ENCODE measurements around the gene GABRD.

GABRD gene

DNA sequence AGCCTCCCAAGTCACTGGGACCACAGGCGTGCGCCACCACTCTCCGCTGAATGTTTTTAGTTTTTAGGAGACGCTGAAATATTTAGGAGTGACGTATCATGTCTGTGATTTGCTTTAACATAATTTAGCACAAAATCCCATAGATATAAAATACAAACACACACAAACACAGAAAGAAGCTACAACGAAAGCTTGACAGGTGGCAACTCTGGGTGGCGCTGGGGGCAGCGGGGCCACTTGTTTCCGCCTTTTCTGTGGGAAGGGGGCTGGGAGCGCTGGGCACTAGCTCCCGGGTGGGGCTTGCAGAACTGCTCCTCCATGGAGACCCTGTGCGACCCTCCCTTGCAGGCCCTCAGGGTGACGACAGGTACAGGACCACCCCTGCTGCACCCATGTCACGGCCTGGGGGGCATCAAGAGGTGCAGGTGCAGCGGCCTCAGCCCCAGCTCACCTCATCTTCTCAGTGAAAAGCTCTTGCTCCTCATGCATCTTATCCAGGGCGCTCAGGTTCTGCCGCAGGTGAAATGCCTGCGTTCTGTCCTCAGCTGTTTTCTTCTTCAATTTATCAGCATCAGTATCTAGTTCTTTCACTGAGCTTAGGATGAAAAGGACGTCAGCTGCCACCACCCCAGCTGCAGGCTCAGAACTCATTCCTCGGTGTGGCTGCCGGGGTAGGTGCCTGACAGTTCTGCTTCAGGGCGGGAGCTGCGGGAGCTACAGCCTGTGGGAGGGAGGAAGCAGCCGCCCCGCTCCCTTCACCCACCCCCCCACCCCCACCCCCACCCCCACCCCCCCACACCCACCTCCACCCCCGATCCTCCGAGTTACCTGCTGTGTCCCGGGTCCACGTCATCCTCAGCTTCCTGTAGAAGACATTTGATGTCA is 30.8 kb upstream of the GABRD start:
- no peak overlapping the region for H3K9ac ChIP-seq (ENCODE audit: low read depth, low read length)
- no peaks in the 10 kb centered on the region for H3K4me1 ChIP-seq (ENCODE audit: control insufficient read depth, insufficient read depth, low read length)
- no peak overlapping the region for H3K4me3 ChIP-seq (ENCODE audit: low read depth, low read length)
- no peaks in the 10 kb centered on the region for H3K9me3 ChIP-seq (ENCODE audit: control insufficient read depth, insufficient read depth, low read length)
- no peaks in the 10 kb centered on the region for H3K27me3 ChIP-seq (ENCODE audit: control insufficient read depth, insufficient read depth, low read length)
- no peaks in the 10 kb centered on the region for H3K36me3 ChIP-seq (ENCODE audit: control insufficient read depth, insufficient read depth, low read length)

- Histone ChIP-seq H3K4me3 (ENCODE audit: low read depth, low read length) (no peak overlapping the region), H3K9me3 (ENCODE audit: control insufficient read depth, insufficient read depth, low read length) (no peaks in the 10 kb centered on the region), H3K4me1 (ENCODE audit: control insufficient read depth, insufficient read depth, low read length) (no peaks in the 10 kb centered on the region), H3K36me3 (ENCODE audit: control insufficient read depth, insufficient read depth, low read length) (no peaks in the 10 kb centered on the region), H3K9ac (ENCODE audit: low read depth, low read length) (no peak overlapping the region), H3K27me3 (ENCODE audit: control insufficient read depth, insufficient read depth, low read length) (no peaks in the 10 kb centered on the region)
Measured at GRCh38 chr1:1989102-1989542, 30.0 kb upstream of the GABRD start.

DNA sequence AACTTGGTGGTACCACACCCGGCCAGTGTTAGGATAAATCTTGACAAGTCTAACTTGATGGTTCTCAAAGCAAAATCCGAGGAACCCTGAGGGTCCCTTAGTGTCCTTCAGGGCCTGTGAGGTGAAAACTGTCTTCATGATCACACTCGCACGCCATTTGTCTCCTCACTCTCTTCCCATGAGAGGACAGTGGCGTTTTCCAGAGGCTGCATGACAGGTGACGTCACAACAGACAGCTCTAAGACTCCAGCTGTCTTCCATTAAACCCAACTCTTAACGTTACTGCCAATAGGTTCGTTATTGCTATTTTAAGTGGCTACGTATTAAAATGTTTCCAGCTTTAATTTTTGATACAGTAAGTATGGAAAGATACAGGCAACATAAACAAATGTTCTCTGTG is 29.4 kb upstream of the GABRD start:
- H3K36me3 ChIP-seq (ENCODE audit: control insufficient read depth, insufficient read depth, low read length) = no peaks in the 10 kb centered on the region
- H3K4me1 ChIP-seq (ENCODE audit: control insufficient read depth, insufficient read depth, low read length) = no peaks in the 10 kb centered on the region
- no peaks in the 10 kb centered on the region for H3K27me3 ChIP-seq (ENCODE audit: control insufficient read depth, insufficient read depth, low read length)
- H3K9ac ChIP-seq (ENCODE audit: low read depth, low read length) = no peak overlapping the region
- H3K4me3 ChIP-seq (ENCODE audit: low read depth, low read length) = no peak overlapping the region
- H3K9me3 ChIP-seq (ENCODE audit: control insufficient read depth, insufficient read depth, low read length) = no peaks in the 10 kb centered on the region

DNA sequence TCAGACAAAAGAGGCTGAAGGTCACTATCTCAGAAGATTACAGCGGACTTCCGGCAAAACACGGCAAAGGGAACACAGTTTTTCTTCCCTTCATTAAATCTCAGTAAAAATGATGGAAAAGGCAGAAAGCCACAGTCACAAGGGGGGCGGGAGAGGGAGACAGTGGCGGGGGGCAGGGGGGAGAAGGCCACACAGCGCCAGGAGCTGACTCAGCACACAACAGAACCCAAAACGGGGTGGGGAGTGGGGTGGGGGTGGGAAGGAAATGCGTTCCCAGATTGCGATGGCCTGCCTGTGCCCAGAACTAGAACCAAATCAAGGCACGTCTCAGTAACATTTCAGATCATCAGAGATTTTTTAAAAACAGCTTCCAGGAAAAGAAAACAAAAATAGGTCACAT is 28.9 kb upstream of the GABRD start:
- no peaks in the 10 kb centered on the region for H3K27me3 ChIP-seq (ENCODE audit: control insufficient read depth, insufficient read depth, low read length)
- H3K4me1 ChIP-seq (ENCODE audit: control insufficient read depth, insufficient read depth, low read length) = no peaks in the 10 kb centered on the region

DNA sequence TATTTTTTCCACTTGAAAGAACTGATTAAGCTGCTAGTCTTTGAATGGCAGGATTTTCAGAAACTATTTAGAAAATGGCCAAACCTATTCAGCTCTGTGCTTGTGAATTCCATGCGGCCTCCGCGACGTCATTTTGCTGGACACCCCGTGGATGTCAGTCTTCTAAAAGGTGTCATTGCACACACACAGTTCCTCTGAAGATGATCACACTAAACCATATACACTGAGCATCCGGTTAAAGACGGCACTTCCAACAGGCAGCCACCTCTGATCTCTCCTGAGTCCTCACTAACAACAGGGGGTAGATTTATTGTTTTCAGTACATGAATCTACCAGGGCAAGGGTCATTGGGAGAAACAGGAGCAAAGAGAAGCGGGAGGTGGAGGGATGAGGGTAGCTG is 24.6 kb upstream of the GABRD start:
- no peaks in the 10 kb centered on the region for H3K9me3 ChIP-seq (ENCODE audit: control insufficient read depth, insufficient read depth, low read length)
- H3K27me3 ChIP-seq (ENCODE audit: control insufficient read depth, insufficient read depth, low read length) = no peaks in the 10 kb centered on the region
- H3K9ac ChIP-seq (ENCODE audit: low read depth, low read length) = no peak overlapping the region
- no peaks in the 10 kb centered on the region for H3K36me3 ChIP-seq (ENCODE audit: control insufficient read depth, insufficient read depth, low read length)
- H3K4me1 ChIP-seq (ENCODE audit: control insufficient read depth, insufficient read depth, low read length) = no peaks in the 10 kb centered on the region
- H3K4me3 ChIP-seq (ENCODE audit: low read depth, low read length) = no peak overlapping the region

More for the DNA sequence above, 28.9 kb upstream of the GABRD start:
- Histone ChIP-seq H3K9me3 (ENCODE audit: control insufficient read depth, insufficient read depth, low read length) (no peaks in the 10 kb centered on the region), H3K9ac (ENCODE audit: low read depth, low read length) (no peak overlapping the region), H3K4me3 (ENCODE audit: low read depth, low read length) (no peak overlapping the region), H3K36me3 (ENCODE audit: control insufficient read depth, insufficient read depth, low read length) (no peaks in the 10 kb centered on the region)

DNA sequence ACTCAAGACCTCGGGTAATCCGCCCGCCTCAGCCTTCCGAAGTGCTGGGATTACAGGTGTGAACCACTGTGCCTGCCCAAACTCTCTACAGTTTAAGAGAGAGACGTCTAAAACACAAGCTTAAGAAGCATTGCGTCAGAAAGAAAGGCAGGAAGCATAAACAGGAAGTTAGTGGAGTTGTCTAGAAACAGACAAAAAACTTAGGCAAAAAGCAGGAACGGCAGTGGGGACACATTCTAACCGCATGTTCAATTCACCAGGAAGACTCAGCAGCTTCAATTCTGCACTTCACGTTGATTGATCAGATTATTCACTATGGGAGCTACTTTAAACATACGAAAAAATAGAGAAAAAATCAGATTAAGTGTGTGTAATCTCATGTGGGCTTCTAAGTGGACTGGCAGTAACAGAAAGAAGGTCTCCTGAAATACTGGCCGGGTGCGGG is 22.9 kb upstream of the GABRD start:
- Histone ChIP-seq H3K4me3 (ENCODE audit: low read depth, low read length) (no peak overlapping the region), H3K36me3 (ENCODE audit: control insufficient read depth, insufficient read depth, low read length) (no peaks in the 10 kb centered on the region), H3K27me3 (ENCODE audit: control insufficient read depth, insufficient read depth, low read length) (no peaks in the 10 kb centered on the region), H3K4me1 (ENCODE audit: control insufficient read depth, insufficient read depth, low read length) (no peaks in the 10 kb centered on the region), H3K9ac (ENCODE audit: low read depth, low read length) (no peak overlapping the region), H3K9me3 (ENCODE audit: control insufficient read depth, insufficient read depth, low read length) (no peaks in the 10 kb centered on the region)

- no peak overlapping the region for H3K4me3 ChIP-seq (ENCODE audit: low read depth, low read length)
- H3K4me1 ChIP-seq (ENCODE audit: control insufficient read depth, insufficient read depth, low read length) = no peaks in the 10 kb centered on the region
- no peaks in the 10 kb centered on the region for H3K27me3 ChIP-seq (ENCODE audit: control insufficient read depth, insufficient read depth, low read length)
- H3K9ac ChIP-seq (ENCODE audit: low read depth, low read length) = no peak overlapping the region
- no peaks in the 10 kb centered on the region for H3K36me3 ChIP-seq (ENCODE audit: control insufficient read depth, insufficient read depth, low read length)
- no peaks in the 10 kb centered on the region for H3K9me3 ChIP-seq (ENCODE audit: control insufficient read depth, insufficient read depth, low read length)
Measured at GRCh38 chr1:1997576-1997975, 21.6 kb upstream of the GABRD start.

- H3K27me3 ChIP-seq (ENCODE audit: control insufficient read depth, insufficient read depth, low read length) = peaks cover 2% of the 10 kb centered on the region
- no peaks in the 10 kb centered on the region for H3K9me3 ChIP-seq (ENCODE audit: control insufficient read depth, insufficient read depth, low read length)
- H3K36me3 ChIP-seq (ENCODE audit: control insufficient read depth, insufficient read depth, low read length) = no peaks in the 10 kb centered on the region
- H3K4me1 ChIP-seq (ENCODE audit: control insufficient read depth, insufficient read depth, low read length) = no peaks in the 10 kb centered on the region
- no peak overlapping the region for H3K4me3 ChIP-seq (ENCODE audit: low read depth, low read length)
- no peak overlapping the region for H3K9ac ChIP-seq (ENCODE audit: low read depth, low read length)
Measured at GRCh38 chr1:2000432-2000831, 18.7 kb upstream of the GABRD start.

- H3K36me3 ChIP-seq (ENCODE audit: control insufficient read depth, insufficient read depth, low read length) = no peaks in the 10 kb centered on the region
- H3K27me3 ChIP-seq (ENCODE audit: control insufficient read depth, insufficient read depth, low read length) = peaks cover 2% of the 10 kb centered on the region
- no peak overlapping the region for H3K9ac ChIP-seq (ENCODE audit: low read depth, low read length)
- H3K4me1 ChIP-seq (ENCODE audit: control insufficient read depth, insufficient read depth, low read length) = no peaks in the 10 kb centered on the region
- H3K4me3 ChIP-seq (ENCODE audit: low read depth, low read length) = no peak overlapping the region
- H3K9me3 ChIP-seq (ENCODE audit: control insufficient read depth, insufficient read depth, low read length) = no peaks in the 10 kb centered on the region
Measured at GRCh38 chr1:2000850-2001249, 18.3 kb upstream of the GABRD start.

- H3K36me3 ChIP-seq (ENCODE audit: control insufficient read depth, insufficient read depth, low read length) = no peaks in the 10 kb centered on the region
- H3K9me3 ChIP-seq (ENCODE audit: control insufficient read depth, insufficient read depth, low read length) = no peaks in the 10 kb centered on the region
- H3K27me3 ChIP-seq (ENCODE audit: control insufficient read depth, insufficient read depth, low read length) = peaks cover 2% of the 10 kb centered on the region
- H3K4me1 ChIP-seq (ENCODE audit: control insufficient read depth, insufficient read depth, low read length) = no peaks in the 10 kb centered on the region
- no peak overlapping the region for H3K4me3 ChIP-seq (ENCODE audit: low read depth, low read length)
- H3K9ac ChIP-seq (ENCODE audit: low read depth, low read length) = no peak overlapping the region
Measured at GRCh38 chr1:2001773-2002411, 17.3 kb upstream of the GABRD start.

GRCh38 chr1:2003541-2004131 is 15.5 kb upstream of the GABRD start, which contains the start of gene CFAP74:
TSS of gene CFAP74 (minus strand) at chr1:2003786. CDS start at chr1:1990956, 12,830 bp downstream.
- no peaks in the 10 kb centered on the region for H3K36me3 ChIP-seq (ENCODE audit: control insufficient read depth, insufficient read depth, low read length)
- no peak within 1 kb of the TSS for H3K9ac ChIP-seq (ENCODE audit: low read depth, low read length)
- H3K27me3 ChIP-seq (ENCODE audit: control insufficient read depth, insufficient read depth, low read length) = peaks cover 2% of the 10 kb centered on the region
- peak within 1 kb of the TSS; percentile 64 for H3K4me3 ChIP-seq (ENCODE audit: low read depth, low read length)
- H3K9me3 ChIP-seq (ENCODE audit: control insufficient read depth, insufficient read depth, low read length) = no peaks in the 10 kb centered on the region
- no peaks in the 10 kb centered on the region for H3K4me1 ChIP-seq (ENCODE audit: control insufficient read depth, insufficient read depth, low read length)

All from iPS-15b (cell line).